ENCODE data around the gene HAO1.

Gene HAO1

GRCh38 chr20:7850775-7851490, 89.3 kb downstream of the HAO1 start:
- H3K4me3 ChIP-seq (replicated peaks; ENCODE audit: low read depth, low read length), result no peak overlapping the region
- TF ChIP-seq CTCF (IDR thresholded peaks at IDR 0.05; ENCODE audit: low read depth, low read length, missing control alignments), result no peak
- no peak for DNase-seq (ENCODE audit: extremely low read depth, low read depth)

DNA sequence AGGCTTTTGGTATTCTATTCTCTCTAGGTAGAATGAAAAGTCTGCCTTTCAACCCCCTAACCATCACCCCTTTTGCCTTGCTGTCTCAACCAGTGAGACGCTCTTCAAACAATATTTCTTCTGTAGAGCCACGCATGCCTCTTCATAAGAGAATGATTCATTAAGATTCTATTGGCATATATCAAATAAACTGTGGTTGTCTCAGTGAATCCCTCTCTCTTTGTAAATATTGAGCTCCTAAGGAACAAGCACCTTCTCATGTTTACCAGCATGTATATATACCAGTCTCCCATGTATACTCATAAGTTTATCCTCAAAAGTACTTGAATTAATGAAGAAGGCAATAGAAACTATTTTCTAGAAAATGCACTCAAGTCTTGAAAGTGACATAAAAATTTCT, 90.6 kb downstream of the HAO1 start:
- no peak overlapping the region for H3K4me3 ChIP-seq (replicated peaks; ENCODE audit: low read depth, low read length)
- TF ChIP-seq CTCF (IDR thresholded peaks at IDR 0.05; ENCODE audit: low read depth, low read length, missing control alignments), result no peak
- no peak for DNase-seq (ENCODE audit: extremely low read depth, low read depth)

DNA sequence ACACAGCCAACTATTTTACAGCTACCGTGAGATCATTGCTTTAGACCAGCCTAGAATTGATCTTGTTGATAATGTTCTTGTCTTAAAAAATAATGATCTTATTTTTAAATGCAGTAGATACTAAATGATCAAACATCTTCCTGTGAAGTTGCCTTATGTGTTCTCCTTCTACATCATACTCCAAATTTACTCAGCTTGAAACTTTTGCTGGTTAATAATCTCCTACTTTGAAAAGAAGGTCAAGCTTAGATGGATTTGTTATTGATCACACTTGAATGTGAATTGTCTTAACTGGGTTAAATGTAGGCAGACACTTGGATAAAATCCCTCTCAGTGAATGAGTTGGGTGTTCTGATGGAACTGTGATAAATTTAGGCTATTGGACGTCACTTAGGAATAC, 91.9 kb downstream of the HAO1 start:
- no peak for TF ChIP-seq CTCF (IDR thresholded peaks at IDR 0.05; ENCODE audit: low read depth, low read length, missing control alignments)
- no peak for DNase-seq (ENCODE audit: extremely low read depth, low read depth)
- H3K4me3 ChIP-seq (replicated peaks; ENCODE audit: low read depth, low read length), result no peak overlapping the region

DNA sequence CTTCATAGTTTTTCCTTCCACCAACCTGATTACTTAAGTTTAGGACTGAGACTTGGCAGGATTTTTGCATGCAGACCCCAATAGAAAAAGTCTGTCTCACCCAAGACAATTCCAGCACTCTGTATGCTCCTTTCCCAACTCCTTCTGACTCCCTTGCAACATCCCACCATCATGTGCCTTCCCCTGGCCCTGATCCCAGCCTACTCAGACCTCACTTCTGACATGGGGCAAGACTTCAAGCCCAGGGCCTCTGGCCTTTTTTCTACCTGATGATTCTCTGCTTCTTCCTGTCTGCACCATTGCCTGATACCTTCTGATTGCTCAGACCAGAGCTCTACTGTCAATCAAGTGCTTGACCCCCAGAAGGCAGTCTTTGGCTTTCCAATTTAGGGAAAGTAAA, 96.6 kb downstream of the HAO1 start:
- TF ChIP-seq CTCF (IDR thresholded peaks at IDR 0.05; ENCODE audit: low read depth, low read length, missing control alignments), result no peak
- no peak overlapping the region for H3K4me3 ChIP-seq (replicated peaks; ENCODE audit: low read depth, low read length)
- no peak for DNase-seq (ENCODE audit: extremely low read depth, low read depth)

GRCh38 chr20:7841971-7842310, 98.3 kb downstream of the HAO1 start:
- DNase-seq (ENCODE audit: extremely low read depth, low read depth), result peak; percentile 75
- no peak overlapping the region for H3K4me3 ChIP-seq (replicated peaks; ENCODE audit: low read depth, low read length)
- no peak for TF ChIP-seq CTCF (IDR thresholded peaks at IDR 0.05; ENCODE audit: low read depth, low read length, missing control alignments)

- no peak for TF ChIP-seq CTCF (IDR thresholded peaks at IDR 0.05; ENCODE audit: low read depth, low read length, missing control alignments)
- H3K4me3 ChIP-seq (replicated peaks; ENCODE audit: low read depth, low read length), result no peak overlapping the region
- peak; percentile 14 for DNase-seq (ENCODE audit: extremely low read depth, low read depth)
Measured at GRCh38 chr20:7841291-7841970, 98.8 kb downstream of the HAO1 start.

All from HFF-Myc (cell line).